Suppressor macrophage (primary cell): ENCODE measurements around the gene FEM1C.

Experiments used
- DNase-seq, 4 experiments: peaks; one replicate each; pipeline ENCODE4 v3.0.0-alpha.2; 2020 to 2022

The FEM1C gene

DNA sequence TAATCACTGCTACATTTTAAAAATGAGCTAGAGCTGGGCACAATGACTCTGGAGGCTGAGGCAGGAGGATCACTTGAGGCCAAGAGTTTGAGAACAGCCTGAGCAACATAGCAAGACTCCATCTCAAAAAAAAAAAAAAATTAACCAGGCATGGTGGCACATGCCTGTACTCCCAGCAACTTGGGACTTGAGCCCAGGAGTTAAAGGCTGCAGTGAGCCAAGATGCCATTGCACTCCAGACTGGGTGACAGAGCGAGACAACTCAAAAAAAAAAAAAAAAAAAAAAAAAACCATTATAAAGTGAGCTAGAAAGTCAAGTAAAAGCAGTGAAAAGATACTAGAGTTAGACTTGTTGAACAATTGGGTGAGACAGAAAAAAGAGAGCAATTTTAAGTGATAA, 28.2 kb downstream of the FEM1C start:
- DNase-seq = no peak

DNA sequence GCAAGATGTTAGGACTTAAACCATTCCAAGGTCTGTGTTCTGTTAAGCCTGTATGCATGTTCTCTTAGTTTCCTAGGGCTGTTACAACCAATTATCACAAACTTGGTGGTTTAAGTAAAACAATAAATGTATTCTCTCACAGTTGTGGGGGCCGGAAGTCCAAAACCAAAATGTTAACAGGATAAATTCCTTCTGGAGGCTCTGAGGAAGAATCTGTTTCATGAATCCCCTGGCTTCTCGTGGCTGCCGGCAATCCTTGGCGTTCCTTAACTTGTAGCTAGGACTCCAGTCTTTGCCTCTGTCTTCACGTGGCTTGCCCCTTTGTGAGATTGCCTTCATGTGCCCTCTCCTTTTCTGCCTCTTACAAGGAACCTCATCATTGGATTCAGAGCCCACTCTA, 30.4 kb downstream of the FEM1C start:
- no peak for DNase-seq

DNA sequence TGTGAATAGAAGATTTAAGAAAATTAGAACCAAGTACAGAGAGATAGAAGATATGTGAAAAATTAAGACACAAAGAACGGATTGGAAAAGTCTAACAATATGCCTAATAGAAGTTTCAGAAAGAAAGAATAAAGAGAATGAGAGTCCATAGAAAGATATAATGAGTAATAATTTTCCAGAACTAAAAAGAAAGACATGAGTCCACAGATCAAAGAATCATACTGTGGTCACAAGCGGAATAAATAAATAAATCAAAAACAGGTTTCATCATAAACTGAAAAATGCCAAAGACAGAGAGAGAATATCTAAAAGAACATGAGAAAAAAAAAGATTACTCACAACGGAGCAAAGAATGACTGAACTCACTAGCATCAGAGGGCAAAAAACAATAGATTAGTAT, 32.9 kb downstream of the FEM1C start:
- no peak for DNase-seq

DNA sequence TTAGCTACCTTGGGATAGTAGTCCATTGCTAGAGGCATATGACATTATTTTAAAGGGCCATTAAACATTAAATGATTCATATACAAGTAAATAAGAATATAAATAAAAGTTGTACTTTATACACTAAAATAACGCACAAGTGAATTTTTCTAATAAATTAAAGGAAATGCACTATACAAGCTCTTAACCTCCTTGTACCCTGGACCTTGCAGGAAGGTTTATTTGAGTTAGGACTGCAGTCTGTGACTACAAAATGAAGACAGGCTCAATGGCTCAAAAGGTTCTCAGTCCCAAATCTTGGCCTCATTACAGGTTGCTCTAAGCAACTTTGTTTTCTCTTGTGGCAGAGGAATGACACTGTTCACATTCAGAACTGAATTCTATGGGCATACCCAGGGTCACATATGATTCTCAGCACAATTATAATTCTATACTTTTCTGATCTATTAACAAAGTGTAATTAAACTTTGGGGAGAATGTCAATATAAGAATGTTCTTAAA, 34.4 kb downstream of the FEM1C start:
- DNase-seq = no peak

DNA sequence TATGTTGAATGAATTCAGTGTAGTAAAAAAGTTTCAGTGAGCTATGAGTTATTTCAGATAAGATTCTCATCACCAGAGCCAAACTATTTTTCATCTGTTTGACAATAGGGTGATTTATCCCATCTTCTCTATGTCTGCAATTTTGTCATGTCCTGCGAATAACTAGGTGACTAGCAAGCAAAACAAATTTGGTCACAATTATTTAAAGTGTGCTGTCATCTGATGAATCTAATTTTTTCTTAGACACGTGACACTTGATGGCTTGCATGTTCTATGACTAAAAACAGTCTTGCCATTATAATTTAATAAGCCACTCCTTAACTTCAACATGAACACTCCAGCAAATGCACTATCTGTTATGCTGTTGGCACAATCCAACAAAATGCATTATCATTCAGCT, 35.0 kb downstream of the FEM1C start:
- DNase-seq = no peak

DNA sequence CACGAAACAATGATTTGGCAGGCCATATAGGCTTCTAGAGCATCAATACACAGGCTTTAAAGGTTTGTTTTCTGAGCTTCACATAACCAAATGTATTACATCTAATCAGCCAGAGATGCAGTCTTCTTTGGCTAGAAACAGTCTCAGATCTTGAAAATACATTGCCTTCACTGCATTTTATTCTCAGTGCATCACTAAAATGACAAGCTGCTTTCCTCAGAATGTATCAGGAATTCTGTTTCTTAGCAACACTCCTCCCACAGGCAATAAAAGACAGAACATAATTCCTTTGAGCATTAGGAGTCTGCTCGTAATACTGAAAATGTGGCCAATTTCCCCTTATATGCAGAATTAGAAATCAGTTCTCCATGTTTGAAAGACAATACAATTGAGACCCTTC, 36.9 kb downstream of the FEM1C start:
- no peak for DNase-seq

DNA sequence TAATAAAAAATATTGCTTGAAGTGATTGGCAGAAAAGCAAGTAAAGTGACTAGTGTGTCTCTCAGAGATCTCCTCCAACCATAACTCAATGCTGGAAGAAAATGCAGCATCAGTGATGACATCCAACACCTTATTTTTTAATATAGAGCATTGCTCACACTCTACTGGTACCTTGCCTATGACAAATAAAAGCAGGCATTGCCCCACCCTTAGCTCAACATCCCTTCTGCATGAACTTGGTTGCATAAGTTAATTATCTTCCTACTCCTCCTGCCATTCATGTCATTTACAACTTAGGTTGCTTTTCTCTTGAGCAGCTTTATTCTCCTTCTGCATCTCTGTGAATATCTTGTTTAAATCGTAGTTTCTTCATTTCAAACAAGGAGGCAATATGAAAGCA, 41.2 kb downstream of the FEM1C start:
- DNase-seq = no peak

DNA sequence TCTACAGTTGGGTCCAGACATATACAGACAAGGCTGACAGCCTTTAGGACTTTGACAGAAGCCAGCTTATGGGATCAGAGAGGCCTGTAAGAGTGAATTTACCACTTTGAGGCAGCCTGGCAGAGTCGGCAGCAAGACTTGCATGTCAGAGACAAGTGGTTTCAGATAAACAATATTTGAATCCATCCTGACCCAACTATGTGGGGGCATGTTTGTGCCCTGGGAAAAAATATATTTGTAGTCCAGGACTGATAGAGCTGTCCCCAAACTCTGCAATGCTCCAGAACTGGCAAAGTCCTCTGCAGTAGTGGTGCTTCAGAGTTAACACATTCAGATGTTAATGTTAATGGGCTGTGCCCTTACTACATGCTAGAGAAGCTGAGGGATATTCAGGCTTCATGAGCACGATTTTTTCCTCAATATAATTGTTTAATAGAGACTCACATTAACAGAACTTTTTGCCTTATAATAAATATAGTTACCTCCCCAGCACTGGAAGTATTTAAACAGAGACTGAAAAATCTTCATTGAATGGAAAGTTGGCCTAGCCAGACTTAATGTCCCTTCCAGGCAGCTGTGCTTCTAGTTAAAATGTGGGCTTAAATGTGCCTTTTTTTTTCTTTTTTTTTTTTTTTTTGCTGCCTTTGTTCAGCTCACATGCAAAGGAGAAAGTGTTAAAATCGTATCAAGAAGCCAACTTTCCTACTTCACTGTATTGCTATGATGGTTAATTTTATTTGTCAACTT, 42.9 kb downstream of the FEM1C start:
- DNase-seq = no peak

DNA sequence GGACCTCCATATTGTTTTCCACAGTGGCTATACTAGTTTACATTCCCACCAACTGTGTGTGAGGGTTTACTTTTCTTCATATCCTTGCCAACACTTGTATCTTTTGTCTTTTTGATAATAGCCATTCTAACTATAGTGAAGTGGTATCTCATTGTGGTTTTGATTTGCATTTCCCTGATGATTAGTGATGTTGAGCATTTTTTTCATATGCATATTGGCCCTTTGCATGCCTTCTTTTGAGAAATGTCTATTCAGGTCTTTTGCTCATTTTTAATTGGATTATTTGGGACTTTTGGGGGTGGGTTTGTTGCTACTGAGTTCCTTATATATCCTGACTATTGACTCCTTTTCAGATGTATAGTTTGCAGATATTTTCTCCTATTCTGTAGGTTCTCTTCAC, 44.4 kb downstream of the FEM1C start:
- no peak for DNase-seq

DNA sequence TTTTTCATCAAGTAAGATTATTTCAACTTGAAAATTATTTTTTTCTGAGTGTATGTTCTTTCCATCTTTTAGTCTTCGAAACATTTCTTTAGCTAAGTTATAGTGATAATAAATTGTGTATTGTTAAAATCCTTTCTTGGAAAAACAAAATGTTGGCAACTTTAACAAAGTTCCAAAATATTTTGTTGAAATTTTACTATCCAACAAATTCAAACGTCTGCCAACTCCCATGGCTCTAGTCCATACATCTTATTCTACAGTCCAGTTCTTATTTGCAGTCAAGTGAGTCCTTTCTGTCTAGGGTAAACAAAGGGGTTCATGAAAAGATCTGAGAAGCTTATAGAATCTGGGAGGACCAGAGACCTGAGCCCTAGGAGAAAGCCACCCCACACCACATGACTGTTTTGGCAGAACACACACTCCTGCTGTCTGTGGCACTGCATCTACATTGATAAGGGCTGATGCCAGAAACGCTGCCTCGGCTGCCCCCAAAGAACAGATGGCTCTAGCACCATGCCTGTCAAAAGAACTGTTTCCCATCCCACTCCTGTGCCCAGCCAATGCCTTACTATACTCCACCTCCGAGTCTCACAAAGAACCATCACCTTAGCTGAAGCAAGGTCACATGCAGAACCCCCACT, 47.5 kb downstream of the FEM1C start:
- no peak for DNase-seq

DNA sequence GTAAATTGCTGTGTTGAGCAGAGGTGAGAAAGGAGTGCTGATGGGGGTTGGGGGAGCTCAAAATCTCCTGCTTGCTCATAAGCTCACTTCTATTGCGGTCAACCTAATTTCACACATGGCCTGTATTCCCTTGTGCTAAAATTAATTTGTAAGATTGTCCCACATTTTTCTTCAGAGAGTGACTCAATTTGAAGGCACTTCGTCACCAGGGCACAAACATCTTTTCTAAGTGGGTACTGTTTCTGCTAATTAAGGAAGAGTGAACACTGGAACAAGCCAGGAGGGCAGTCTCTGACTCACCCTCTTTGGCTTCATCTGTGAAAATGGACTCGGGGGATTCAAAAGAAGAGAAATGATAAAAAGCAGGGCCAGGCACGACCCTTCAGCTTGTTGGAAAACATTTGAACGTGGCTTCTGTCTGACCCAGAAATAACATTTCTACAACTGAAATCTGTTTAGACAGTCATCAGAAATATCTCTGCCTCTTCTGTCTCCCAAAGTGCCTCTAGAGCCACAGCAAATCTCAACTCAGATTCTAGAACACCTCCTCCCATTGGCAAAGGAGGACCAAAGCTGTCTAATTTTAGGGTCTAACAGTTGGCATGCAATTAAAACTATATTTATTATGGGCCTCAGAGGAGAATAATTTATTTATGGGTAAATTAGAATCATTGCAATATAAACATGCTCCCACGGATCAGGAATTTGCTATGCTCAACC, 49.8 kb downstream of the FEM1C start:
- no peak for DNase-seq

DNA sequence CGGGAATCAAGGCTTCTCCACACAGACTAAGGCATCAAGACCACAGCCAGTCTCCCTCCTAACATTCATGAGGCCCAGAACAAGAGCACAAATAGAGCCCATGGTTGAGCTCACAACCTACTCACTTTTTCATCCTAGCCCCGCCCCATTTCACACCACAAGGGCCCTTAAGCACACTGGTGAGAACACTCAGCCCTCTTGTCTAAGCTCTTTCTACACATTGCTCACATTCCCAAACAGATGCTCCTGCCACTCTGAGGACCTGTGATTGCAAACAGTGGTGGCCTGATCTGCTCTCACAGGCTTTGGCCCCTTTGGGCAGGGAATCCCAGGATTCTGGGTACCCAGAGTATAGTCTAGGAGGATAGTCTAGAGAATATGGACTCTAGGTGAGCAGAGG, 54.0 kb downstream of the FEM1C start:
- DNase-seq = no peak

DNA sequence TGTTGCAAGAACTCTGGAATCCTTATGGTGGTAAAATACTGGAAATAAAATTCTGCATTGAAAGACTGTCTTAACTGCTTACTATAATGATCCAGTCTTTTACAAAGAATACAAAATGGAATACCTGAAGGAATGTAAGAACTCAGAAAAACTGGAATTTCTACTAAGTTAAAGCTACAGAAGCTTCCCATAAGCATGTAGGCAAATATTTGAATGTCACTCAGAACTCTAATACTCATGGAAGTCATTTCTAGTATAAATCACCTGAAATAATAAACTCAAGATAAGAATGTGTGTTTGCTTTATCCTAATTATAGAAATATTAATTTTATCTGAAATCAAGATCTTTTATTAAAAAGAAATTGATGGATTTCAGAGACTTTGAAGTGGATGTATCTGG, 54.8 kb downstream of the FEM1C start:
- no peak for DNase-seq

DNA sequence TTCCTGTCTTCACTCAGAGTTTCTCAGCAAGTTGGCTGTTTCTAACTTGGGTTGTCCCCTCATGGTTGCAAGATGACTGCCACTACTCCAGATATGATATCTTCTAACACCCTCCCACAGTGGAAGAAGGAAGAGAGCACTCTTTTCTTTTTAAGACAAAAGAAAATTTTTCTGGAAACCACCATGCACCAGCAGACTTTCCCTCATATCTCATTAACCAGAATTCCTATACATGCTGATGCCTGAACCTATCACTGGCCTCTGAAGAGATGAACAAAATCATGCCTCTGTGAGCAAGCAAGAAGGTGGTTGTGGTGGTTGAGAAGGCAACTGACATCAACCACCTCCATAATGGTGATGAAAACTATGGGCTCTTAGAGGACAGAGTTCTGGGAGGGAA, 56.8 kb downstream of the FEM1C start:
- peak in 3 of 4 experiments; percentile 20 to 55 (median 39) for DNase-seq

DNA sequence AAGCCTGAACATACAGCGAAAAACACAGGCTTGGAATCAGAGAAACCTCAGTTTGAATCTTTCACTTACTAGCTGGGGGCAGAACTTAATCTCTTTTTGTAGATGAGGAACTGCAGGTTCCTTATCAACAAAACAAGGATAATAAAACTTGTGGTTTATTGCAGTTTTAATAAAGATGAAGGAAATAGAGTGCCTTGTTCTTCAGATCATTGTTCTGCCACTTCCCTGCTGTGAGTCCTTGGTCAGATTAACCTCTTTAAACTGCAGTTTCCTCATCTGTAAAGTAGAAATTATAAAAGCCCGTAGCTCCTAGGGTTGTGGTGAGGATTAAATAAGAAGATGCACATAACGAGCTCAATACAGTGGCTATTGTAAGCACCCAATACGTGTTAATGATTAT, 57.4 kb downstream of the FEM1C start:
- peak in 2 of 4 experiments; percentile 15 to 17 for DNase-seq

DNA sequence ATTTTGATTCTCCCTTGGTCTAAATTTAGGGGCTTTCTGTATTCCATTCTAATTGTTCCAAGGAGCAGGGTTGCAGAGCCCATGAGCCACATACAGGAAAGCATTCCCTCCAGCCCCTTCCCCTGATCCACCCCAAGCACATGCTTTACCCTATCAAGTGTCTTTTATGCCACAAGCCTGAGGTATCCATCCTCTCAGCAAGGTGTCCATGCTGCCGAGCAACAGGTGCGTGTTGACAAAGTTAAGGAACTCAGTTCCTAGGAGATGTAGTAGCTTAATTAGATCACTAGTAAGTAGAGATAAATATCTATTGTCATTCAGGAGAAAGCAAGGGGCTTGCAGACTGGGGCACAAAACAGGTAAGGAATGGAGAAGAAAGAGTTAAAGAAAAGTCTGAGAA, 57.8 kb downstream of the FEM1C start:
- DNase-seq = no peak

DNA sequence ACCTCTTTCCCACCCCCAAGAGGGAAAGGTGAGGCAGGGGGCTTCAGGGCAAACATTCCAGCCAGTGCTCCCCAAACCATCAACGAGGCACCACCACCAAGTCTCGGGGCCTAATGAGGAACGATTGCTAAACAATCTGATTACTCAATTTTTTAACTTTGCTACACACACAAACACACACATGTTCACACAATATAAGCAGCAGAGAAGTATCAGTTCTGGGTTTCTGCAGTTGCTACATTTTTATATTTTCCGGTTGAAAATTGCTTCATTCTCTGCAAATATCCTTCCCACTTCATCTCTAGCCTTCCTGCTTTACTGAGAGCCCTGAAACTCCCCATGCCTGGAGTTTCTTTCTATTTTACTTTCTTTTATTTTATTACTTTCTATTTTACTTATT, 60.2 kb downstream of the FEM1C start:
- peak; percentile 41 to 90 (median 71) for DNase-seq

DNA sequence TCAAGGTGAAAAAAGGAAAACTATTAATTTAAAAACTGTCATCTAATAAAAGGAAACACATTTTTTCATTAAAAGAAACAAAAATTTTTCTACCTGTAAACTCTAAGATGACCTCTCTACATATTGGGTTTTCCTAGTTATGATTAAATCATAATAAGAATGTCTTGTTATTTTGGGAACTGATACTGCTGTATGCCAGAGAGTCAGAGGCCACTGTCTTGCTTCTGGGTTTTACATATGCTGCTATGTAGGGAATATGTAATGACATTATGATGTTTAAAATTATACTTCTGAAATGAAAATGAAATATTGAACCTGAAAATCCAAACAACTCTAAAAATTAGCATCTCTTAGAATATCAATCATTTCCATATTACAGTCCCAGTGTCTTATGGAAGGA, 63.7 kb downstream of the FEM1C start:
- DNase-seq = no peak

DNA sequence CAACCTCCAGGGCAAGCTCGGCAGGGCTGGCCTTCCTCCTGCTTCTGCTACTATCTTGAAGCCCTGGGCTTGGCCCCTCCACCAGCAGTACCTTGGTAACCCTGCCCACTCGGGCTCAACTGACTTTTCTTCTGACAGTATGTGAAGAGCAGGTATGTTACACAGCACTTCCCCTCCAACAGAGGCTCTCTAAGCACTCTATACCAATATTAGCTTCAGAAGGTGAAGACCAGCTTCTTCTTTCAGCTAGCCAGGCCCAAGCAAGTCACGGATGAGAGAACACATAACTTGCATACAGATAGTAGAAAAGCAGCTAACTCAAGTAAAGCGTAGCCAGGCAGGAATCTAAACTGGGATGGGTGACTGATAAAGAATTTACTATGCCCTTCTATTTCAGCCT, 64.3 kb downstream of the FEM1C start:
- DNase-seq = no peak

DNA sequence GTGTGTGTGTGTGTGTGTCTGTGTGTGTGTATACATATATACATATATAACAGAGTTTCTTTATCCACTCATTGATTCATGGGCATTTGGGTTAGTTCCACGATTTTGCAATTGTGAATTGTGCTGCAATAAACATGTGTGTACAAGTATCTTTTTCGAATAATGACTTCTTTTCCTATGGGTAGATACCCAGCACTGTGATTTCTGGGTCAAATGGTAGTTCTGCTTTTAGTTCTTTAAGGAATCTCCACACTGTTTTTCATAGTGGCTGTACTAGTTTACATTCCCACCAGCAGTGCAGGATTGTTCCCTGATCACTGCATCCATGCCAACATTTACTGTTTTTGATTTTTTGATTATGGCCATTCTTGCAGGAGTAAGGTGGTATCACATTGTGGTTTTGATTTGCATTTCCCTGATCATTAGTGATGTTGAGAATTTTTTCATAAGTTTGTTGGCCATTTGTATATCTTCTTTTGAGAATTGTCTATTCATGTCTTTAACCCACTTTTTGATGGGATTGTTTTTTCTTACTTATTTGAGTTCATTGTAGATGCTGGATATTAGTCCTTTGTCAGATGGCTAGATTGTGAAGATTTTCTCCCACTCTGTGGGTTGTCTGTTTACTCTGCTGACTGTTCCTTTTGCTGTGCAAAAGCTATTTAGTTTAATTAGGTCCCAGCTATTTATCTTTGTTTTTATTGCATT, 65.3 kb downstream of the FEM1C start:
- DNase-seq = peak in 1 of 4 experiments; percentile 41

DNA sequence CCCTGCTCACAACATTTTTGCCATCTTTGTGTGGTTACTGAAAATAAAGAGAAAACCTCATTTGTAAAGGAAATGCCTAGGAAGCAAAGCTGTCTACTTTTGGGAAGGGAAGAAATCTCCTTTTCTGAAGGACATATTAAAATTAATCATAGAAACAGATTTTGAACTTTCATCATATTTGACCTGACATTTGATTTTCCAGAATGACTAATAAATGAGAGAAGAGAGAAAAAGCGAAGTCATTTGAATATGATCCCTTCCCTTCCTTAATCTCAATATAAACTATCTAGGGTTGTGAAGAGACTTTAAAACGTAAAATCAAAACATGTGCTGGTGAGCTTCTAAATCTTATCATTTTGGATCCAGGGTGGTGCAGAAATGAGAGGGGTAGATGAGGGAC, 66.3 kb downstream of the FEM1C start:
- no peak for DNase-seq

DNA sequence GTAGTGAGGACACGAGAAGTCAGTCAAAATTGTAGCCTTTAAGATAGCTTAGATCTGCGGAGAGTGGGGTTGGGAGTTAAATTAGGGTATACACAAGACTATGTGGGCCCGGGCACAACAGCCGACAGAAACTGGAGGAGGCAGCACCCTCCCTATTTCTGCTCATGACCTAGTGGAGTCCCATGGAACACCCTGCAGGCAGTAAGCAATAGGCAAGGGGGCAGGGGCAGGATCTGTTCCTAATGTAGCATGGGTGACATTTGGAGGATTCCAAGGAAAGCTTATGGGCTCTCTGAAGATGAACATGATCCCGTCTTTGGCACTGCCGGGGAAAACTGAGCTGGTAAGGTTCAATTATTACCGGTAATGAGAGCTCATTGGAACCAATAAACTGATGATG, 67.0 kb downstream of the FEM1C start:
- no peak for DNase-seq

DNA sequence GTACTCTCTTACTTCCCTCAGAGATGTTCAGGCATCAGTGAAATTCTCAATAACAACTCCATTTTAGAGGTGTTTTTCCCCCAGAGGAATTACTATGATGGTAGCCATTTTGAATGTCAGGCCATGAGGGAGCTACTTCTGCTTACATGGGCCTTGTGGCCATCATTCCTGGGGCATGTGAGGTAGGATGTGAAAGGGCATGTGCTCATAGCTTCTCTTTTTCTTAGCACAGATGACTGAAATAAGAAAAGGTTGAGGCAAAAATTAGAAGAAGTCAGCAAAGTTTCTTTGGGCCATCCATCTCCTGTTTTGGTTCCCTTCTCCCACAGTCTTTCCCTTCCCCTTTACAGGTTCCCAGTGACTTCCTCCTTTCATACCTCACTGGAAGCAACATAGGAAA, 68.8 kb downstream of the FEM1C start:
- DNase-seq = peak; percentile 64 to 88 (median 80)
